Femur (tissue), 1 donor: ENCODE measurements around the gene KRTAP3-1.

ENCODE experiments used
- DNase-seq: peaks from one replicate; pipeline ENCODE4 v3.0.0-alpha.2; 2017

The KRTAP3-1 gene

DNA sequence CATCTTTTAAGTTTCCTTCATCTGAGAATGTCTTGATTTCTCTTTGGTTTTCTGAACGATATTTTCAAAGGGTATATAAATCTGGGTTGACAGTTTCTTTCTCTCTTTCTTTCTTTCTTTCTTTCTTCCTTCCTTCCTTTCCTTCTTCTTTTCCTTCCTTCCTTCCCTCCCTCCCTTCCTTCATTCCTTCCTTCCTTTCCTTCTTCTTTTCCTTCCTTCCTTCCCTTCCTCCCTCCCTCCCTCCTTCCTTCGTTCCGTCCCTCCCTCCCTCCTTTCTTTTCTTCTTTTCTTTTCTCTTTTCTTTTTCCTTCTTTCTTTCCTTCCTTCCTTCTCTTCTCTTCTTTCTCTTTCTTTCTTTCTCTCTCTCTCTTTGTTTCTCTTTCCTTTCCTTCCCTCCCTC, 34.6 kb downstream of the KRTAP3-1 start:
- DNase-seq = no peak

DNA sequence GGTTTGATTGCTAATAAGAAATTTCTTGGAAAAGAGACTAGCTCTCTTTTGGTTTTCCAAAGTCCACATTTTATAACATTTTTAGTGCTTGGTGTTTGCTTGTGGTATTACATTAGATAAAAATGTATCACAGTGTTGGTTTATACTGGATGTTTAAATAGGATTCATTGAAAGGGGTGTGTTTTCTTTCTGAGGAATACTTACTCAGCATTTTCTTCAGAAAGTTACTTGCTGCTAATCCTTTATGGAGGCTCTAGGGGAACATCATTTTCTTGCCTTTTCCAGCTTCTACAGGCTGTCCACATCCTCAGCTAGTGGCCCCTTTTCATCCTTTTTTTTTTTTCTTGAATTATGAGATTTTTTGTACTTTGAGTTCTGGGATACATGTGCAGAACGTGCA, 41.3 kb downstream of the KRTAP3-1 start:
- no peak for DNase-seq

DNA sequence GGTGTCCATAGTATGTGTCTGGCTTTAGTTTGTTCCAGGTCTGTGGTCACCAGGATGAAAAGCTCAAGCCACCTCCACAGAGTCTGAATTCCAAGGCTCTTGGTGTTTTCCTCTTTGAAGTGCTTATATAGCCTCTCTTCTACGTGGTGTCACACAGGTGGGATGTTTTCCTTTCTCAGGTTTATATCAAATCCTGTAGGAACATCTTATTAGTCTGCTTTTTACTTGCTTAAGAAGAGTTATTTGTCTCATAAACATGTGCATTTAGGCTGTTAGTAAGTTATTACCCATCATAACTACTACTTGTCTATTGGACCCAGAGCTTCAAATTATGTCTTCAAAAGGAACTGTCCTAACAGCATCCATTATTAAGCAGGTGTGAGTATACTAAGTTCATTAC, 42.1 kb downstream of the KRTAP3-1 start, which contains the start of gene KRT39:
KRT39 (minus strand) TSS at position 101 of the 400 bp plus-strand sequence; CDS start at position 9, 92 bp downstream.
- DNase-seq = no peak

DNA sequence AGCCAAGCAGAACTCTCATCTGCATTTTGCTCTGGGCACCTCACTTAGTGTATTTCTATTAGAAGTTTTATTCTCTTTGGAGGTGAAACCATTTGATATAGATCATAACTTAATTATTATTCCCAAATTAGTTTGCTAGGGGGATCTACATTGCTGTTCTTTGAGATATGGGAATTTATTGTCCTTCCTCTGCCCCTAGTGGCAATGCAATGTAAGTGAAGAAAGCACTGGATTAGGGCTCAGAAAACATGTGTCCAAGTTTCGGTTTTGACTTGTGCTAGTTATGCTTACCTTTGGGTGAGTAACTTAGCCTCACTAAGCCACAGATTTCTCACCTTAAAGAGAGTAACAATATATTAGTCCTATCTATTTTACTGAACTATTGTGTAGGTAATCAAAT, 45.1 kb downstream of the KRTAP3-1 start:
- DNase-seq = no peak

DNA sequence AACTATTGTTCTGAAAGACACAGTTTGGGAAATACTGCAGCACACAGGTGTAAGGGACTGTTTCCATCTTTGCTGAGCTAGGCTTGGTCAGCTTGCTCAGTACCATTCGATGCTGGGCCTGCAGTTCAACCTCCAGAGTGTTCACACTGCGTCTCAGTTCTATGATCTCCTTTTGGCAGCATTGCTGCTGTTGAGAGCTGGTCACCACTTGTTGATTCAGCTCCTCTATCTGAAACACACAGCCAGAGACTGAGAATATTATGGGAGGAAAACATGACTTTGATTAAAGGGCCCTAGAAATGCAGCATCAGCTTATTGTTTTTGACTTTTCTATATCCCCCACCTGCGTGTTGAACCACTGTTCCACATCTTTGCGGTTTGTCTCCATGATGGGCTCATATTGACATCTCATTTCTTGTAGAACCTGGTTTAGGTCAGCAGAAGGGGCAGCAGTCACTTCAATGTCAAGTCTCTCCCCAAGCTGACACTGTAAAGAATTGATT, 46.8 kb downstream of the KRTAP3-1 start:
- DNase-seq = no peak

DNA sequence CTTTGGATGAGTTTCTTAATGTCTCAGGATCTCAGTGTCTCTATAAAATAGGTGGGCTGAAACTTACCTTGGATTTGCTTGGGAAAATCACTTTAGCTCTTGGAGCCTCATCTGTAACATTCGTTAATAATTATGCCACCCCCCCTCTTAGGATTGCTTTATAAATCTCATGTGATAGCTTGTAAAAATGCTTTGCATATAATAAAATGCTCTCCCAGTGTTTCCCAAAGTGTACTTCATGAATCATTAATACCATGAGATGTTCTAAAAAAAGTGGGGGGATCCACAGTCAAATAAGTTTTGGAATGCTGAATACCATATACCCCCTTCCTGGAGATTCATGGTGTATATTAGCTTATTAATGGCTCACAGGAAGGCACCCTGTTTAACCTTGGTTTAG, 47.3 kb downstream of the KRTAP3-1 start:
- DNase-seq = no peak

DNA sequence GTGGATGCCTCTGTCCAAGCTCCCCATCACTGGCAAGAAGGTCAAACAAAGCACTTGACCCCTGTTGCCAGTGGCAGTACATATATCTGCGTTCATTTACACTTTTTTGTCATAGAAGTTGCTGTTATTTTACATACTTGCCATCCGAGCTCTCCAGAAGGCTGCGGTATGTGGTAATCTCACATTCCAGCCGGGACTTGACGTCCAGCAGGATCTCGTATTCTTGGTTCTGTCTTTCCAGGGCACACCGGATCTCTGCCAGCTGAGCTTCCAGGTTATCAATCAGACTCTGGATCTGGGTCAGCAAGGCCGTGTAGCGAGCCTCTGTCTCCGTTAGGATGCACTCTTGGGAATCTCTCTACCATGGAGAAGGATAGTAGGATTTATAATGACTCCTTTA, 48.8 kb downstream of the KRTAP3-1 start:
- no peak for DNase-seq
